ENCODE results near the gene CLEC2D.

DNA sequence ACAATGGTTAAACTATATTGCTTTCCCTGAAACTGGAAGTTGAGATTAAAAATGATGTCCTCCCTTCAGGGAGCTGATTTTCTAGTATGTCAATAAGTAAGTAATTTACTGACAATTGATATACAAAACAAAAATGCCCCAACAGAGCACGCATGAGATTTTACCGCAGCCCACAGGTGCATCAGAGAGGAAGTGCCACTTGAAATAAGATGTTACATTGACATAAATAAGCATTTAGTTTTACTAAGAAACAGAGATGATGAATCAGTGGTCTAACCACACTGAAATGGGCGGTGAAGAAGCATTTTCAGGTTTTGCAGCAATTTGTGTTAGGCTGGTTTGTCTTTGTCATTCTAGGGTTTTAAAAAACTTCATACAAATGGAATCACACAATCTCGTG is 72.2 kb downstream of the CLEC2D start:
- TF ChIP-seq, protein P1, sequence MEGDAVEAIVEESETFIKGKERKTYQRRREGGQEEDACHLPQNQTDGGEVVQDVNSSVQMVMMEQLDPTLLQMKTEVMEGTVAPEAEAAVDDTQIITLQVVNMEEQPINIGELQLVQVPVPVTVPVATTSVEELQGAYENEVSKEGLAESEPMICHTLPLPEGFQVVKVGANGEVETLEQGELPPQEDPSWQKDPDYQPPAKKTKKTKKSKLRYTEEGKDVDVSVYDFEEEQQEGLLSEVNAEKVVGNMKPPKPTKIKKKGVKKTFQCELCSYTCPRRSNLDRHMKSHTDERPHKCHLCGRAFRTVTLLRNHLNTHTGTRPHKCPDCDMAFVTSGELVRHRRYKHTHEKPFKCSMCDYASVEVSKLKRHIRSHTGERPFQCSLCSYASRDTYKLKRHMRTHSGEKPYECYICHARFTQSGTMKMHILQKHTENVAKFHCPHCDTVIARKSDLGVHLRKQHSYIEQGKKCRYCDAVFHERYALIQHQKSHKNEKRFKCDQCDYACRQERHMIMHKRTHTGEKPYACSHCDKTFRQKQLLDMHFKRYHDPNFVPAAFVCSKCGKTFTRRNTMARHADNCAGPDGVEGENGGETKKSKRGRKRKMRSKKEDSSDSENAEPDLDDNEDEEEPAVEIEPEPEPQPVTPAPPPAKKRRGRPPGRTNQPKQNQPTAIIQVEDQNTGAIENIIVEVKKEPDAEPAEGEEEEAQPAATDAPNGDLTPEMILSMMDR (IDR thresholded peaks at IDR 0.05): no peak
- TF ChIP-seq EZH2 (IDR thresholded peaks at IDR 0.05): no peak
- no peak for TF ChIP-seq EZH2phosphoT487 (IDR thresholded peaks at IDR 0.05)

Data from neural progenitor cell (in vitro differentiated cells).